Measurements from ENCODE around the gene OR10H1.

DNA sequence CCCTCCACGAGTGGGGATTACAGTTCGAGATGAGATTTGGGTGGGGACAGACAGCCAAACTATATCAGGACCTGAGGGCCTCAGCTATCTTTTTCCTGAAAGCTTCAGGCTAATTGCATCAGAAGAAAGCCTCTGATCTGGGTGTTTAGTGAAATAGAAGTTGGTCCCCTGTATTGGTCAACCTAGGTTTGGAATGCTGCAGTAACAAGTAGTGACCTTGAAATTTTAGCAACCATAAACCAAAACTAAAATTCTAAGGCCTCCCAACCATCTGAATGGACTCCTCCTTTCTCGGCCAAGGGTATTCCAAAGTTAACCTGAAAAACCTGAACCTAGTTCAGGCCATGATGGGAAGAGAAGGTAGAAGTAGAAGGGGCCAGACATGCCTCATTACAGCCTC is 34.9 kb upstream of the OR10H1 start:
- no peak for TF ChIP-seq CTCF (IDR thresholded peaks at IDR 0.05)
- no peak for TF ChIP-seq POLR2A (IDR thresholded peaks at IDR 0.05)

All from vagina (tissue), 2 donors.